ENCODE data around the gene GSG1L.

The GSG1L gene

GRCh38 chr16:28100810-28101532, 37.5 kb upstream of the GSG1L start:
- H3K4me3 ChIP-seq (ENCODE audit: low read depth, low read length) = no peak overlapping the region
- no peak for TF ChIP-seq CTCF (IDR thresholded peaks at IDR 0.05; ENCODE audit: insufficient read depth, low read depth, low read length, missing control alignments)
- no peak for DNase-seq (ENCODE audit: low read depth)

GRCh38 chr16:28098959-28099945, 35.7 kb upstream of the GSG1L start:
- no peak for DNase-seq (ENCODE audit: low read depth)
- no peak for TF ChIP-seq CTCF (IDR thresholded peaks at IDR 0.05; ENCODE audit: insufficient read depth, low read depth, low read length, missing control alignments)
- no peak overlapping the region for H3K4me3 ChIP-seq (ENCODE audit: low read depth, low read length)

- no peak overlapping the region for H3K4me3 ChIP-seq (ENCODE audit: low read depth, low read length)
- DNase-seq (ENCODE audit: low read depth) = no peak
- no peak for TF ChIP-seq CTCF (IDR thresholded peaks at IDR 0.05; ENCODE audit: insufficient read depth, low read depth, low read length, missing control alignments)
Observed at GRCh38 chr16:28098171-28098958, 34.9 kb upstream of the GSG1L start.

- no peak overlapping the region for H3K4me3 ChIP-seq (ENCODE audit: low read depth, low read length)
- DNase-seq (ENCODE audit: low read depth) = no peak
- no peak for TF ChIP-seq CTCF (IDR thresholded peaks at IDR 0.05; ENCODE audit: insufficient read depth, low read depth, low read length, missing control alignments)
Observed at GRCh38 chr16:28096983-28097899, 33.7 kb upstream of the GSG1L start.

GRCh38 chr16:28093385-28093725, 29.8 kb upstream of the GSG1L start:
- no peak for TF ChIP-seq CTCF (IDR thresholded peaks at IDR 0.05; ENCODE audit: insufficient read depth, low read depth, low read length, missing control alignments)
- H3K4me3 ChIP-seq (ENCODE audit: low read depth, low read length) = no peak overlapping the region

More at GRCh38 chr16:28093385-28093725, 29.8 kb upstream of the GSG1L start:
- DNase-seq (ENCODE audit: low read depth) = no peak

All from GM12865 (cell line).